Measurements from ENCODE around the gene ACOX1. TPM values are rescaled to one million over a fixed set of nuclear protein-coding genes. Genes with fewer than 3 reads are reported as not detected.

ACOX1 gene
- total and polyA plus RNA-seq, 2 of the 13 experiments (the other 11 are each of a cell fraction or from before 2014, with no cell fraction given), result 86.4 to 120 TPM

- TF ChIP-seq STAT6 (CRISPR knock-in tag; IDR thresholded peaks at IDR 0.05; ENCODE audit: borderline replicate concordance) (no peak), CEBPB (IDR thresholded peaks at IDR 0.05; ENCODE audit: borderline replicate concordance, low read depth, low read length) (no peak), NAIF1 (CRISPR knock-in tag; IDR thresholded peaks at IDR 0.05; ENCODE audit: borderline replicate concordance) (no peak), THYN1 (CRISPR knock-in tag; IDR thresholded peaks at IDR 0.05; ENCODE audit: borderline replicate concordance, low read depth) (no peak), SALL1 (CRISPR knock-in tag; IDR thresholded peaks at IDR 0.05) (peak; percentile 70), HINFP (CRISPR knock-in tag; IDR thresholded peaks at IDR 0.05; ENCODE audit: low read depth) (peak; percentile 30; the same call in 1 of the 2 replicates), EED (CRISPR knock-in tag; IDR thresholded peaks at IDR 0.05) (no peak), ZNF773 (CRISPR knock-in tag; IDR thresholded peaks at IDR 0.05; ENCODE audit: borderline replicate concordance) (no peak), JUND (CRISPR knock-in tag; IDR thresholded peaks at IDR 0.05) (no peak), HNRNPUL1 (IDR thresholded peaks at IDR 0.05; ENCODE audit: low read depth, low read length) (no peak), POGZ (CRISPR knock-in tag; IDR thresholded peaks at IDR 0.05) (no peak), ZFP90 (CRISPR knock-in tag; IDR thresholded peaks at IDR 0.05; ENCODE audit: borderline replicate concordance) (no peak), ZNF883 (CRISPR knock-in tag; IDR thresholded peaks at IDR 0.05; ENCODE audit: not compliant biosample characterization) (no peak), GZF1 (CRISPR knock-in tag; IDR thresholded peaks at IDR 0.05) (no peak), ZNF737 (CRISPR knock-in tag; IDR thresholded peaks at IDR 0.05; ENCODE audit: borderline replicate concordance) (peak; percentile 68; the same call in 1 of the 2 replicates), ZNF205 (CRISPR knock-in tag; IDR thresholded peaks at IDR 0.05) (peak; percentile 61; the same call in 1 of the 2 replicates), TSC22D2 (CRISPR knock-in tag; IDR thresholded peaks at IDR 0.05; ENCODE audit: borderline replicate concordance) (peak; percentile 56; the same call in 1 of the 2 replicates), ZNF430 (CRISPR knock-in tag; IDR thresholded peaks at IDR 0.05) (0 out of 2 replicates have a peak, but pooled peaks have one; percentile 63), SIN3A (IDR thresholded peaks at IDR 0.05; ENCODE audit: borderline replicate concordance, low read depth, low read length) (no peak)
- TF ChIP-seq, protein P1, sequence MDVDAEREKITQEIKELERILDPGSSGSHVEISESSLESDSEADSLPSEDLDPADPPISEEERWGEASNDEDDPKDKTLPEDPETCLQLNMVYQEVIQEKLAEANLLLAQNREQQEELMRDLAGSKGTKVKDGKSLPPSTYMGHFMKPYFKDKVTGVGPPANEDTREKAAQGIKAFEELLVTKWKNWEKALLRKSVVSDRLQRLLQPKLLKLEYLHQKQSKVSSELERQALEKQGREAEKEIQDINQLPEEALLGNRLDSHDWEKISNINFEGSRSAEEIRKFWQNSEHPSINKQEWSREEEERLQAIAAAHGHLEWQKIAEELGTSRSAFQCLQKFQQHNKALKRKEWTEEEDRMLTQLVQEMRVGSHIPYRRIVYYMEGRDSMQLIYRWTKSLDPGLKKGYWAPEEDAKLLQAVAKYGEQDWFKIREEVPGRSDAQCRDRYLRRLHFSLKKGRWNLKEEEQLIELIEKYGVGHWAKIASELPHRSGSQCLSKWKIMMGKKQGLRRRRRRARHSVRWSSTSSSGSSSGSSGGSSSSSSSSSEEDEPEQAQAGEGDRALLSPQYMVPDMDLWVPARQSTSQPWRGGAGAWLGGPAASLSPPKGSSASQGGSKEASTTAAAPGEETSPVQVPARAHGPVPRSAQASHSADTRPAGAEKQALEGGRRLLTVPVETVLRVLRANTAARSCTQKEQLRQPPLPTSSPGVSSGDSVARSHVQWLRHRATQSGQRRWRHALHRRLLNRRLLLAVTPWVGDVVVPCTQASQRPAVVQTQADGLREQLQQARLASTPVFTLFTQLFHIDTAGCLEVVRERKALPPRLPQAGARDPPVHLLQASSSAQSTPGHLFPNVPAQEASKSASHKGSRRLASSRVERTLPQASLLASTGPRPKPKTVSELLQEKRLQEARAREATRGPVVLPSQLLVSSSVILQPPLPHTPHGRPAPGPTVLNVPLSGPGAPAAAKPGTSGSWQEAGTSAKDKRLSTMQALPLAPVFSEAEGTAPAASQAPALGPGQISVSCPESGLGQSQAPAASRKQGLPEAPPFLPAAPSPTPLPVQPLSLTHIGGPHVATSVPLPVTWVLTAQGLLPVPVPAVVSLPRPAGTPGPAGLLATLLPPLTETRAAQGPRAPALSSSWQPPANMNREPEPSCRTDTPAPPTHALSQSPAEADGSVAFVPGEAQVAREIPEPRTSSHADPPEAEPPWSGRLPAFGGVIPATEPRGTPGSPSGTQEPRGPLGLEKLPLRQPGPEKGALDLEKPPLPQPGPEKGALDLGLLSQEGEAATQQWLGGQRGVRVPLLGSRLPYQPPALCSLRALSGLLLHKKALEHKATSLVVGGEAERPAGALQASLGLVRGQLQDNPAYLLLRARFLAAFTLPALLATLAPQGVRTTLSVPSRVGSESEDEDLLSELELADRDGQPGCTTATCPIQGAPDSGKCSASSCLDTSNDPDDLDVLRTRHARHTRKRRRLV (CRISPR knock-in tag; IDR thresholded peaks at IDR 0.05), result no peak
These were observed 26.5 kb upstream of the ACOX1 start (continued) for GRCh38 chr17:76005263-76006149.
